Renal pelvis (tissue), 3 donors: Measurements from ENCODE around the gene BEST1. TPM values are rescaled to one million over a fixed set of nuclear protein-coding genes. Genes with fewer than 3 reads are reported as not detected.

Experiments used
- polyA plus RNA-seq, 3 donors: library from polyadenylated mRNA; unstranded; fragments of 120-200 nt; gene quantifications; one replicate each; pipeline ENCODE4 v1.2.1, GENCODE V29; 2013; ENCODE audit not compliant: insufficient read length in 3 of 3

BEST1 gene
- polyA plus RNA-seq, 3 donors, result 5.1 to 6.3 (median 5.3) TPM

Other genes starting within 250 kb of the BEST1 start
- 10 to 100 TPM; 23.7 to 30.0 (median 28.2) TPM for gene MYRF, start 197.7 kb upstream of the BEST1 start, polyA plus RNA-seq
- gene TMEM258, start 157.8 kb upstream of the BEST1 start, polyA plus RNA-seq, result 100 to 1,000 TPM; 165 to 180 (median 167) TPM
- gene FEN1, start 157.4 kb upstream of the BEST1 start, polyA plus RNA-seq, result 10 to 100 TPM; 37.3 to 47.6 (median 38.9) TPM
- 10 to 100 TPM; 45.9 to 53.5 (median 46.5) TPM for gene FADS1, start 133.3 kb upstream of the BEST1 start, polyA plus RNA-seq
- 100 to 1,000 TPM; 105 to 148 (median 111) TPM for gene FADS2, start 122.1 kb upstream of the BEST1 start, polyA plus RNA-seq
- 10 to 100 TPM; 16.7 to 22.2 (median 20.0) TPM for gene FADS3, start 58.8 kb upstream of the BEST1 start, polyA plus RNA-seq
- gene RAB3IL1, start 32.8 kb upstream of the BEST1 start, polyA plus RNA-seq, result 10 to 100 TPM; 24.2 to 31.3 (median 27.1) TPM
- 1,000 to 10,000 TPM; 2,137 to 2,536 (median 2,180) TPM for gene FTH1, start 17.3 kb downstream of the BEST1 start, polyA plus RNA-seq
- gene INCENP, start 173.7 kb downstream of the BEST1 start, polyA plus RNA-seq, result 10 to 100 TPM; 40.1 to 45.8 (median 40.5) TPM
- gene SCGB1D1, start 239.9 kb downstream of the BEST1 start, polyA plus RNA-seq, result not detected